H9 (cell line): Measurements from ENCODE around the gene C20orf202. TPM values are rescaled to one million over a fixed set of nuclear protein-coding genes. Genes with fewer than 3 reads are reported as not detected.

ENCODE experiments used
- DNase-seq: peaks from one replicate; pipeline ENCODE4 v3.0.0-alpha.2; 2017
- H2AFZ ChIP-seq: one replicate; pipeline ENCODE4 v1.6.1; 2013; ENCODE audit warnings: mild to moderate bottlenecking, low read length, control low read depth, moderate library complexity
- H2AK5ac ChIP-seq: 2 replicates; pipeline ENCODE4 v1.6.1; 2013; ENCODE audit warnings: low read length, control low read depth, mixed read lengths; ENCODE audit not compliant: insufficient read length
- H2BK120ac ChIP-seq: one replicate; pipeline ENCODE4 v1.6.1; 2013; ENCODE audit warnings: low read depth, mild to moderate bottlenecking, low read length, control low read depth, inconsistent platforms; ENCODE audit not compliant: poor library complexity, severe bottlenecking
- H2BK12ac ChIP-seq: 2 replicates; pipeline ENCODE4 v1.6.1; 2013; ENCODE audit warnings: low read length, control low read depth, mixed read lengths, low read depth; ENCODE audit not compliant: insufficient read length
- H2BK15ac ChIP-seq: 2 replicates; pipeline ENCODE4 v1.6.1; 2013; ENCODE audit warnings: low read depth, low read length, control low read depth
- H2BK20ac ChIP-seq: one replicate; pipeline ENCODE4 v1.6.1; 2013; ENCODE audit warnings: low read depth, mild to moderate bottlenecking, low read length, control low read depth, inconsistent platforms; ENCODE audit not compliant: poor library complexity, severe bottlenecking
- H2BK5ac ChIP-seq: 2 replicates; pipeline ENCODE4 v1.6.1; 2013; ENCODE audit warnings: low read length, control low read depth, mixed read lengths; ENCODE audit not compliant: insufficient read length
- H3K14ac ChIP-seq: 2 replicates; pipeline ENCODE4 v1.6.1; 2013; ENCODE audit warnings: low read length, control low read depth; ENCODE audit not compliant: insufficient read depth
- H3K18ac ChIP-seq: 2 replicates; pipeline ENCODE4 v1.6.1; 2013; ENCODE audit warnings: low read depth, mild to moderate bottlenecking, mixed read lengths, low read length, control low read depth; ENCODE audit not compliant: insufficient read length
- H3K23ac ChIP-seq: 2 replicates; pipeline ENCODE4 v1.6.1; 2013; ENCODE audit warnings: low read length, control low read depth, mixed read lengths, low read depth; ENCODE audit not compliant: insufficient read length
- H3K23me2 ChIP-seq: 2 replicates; pipeline ENCODE4 v1.6.1; 2013; ENCODE audit warnings: low read depth, mild to moderate bottlenecking, mixed read lengths, low read length, control low read depth; ENCODE audit not compliant: insufficient read length, poor library complexity, severe bottlenecking
- H3K27ac ChIP-seq: 2 replicates; pipeline ENCODE4 v1.5.1; 2013; ENCODE audit warnings: low read length, control low read depth, mixed read lengths, low read depth; ENCODE audit not compliant: insufficient read length
- H3K27me3 ChIP-seq: 2 replicates; pipeline ENCODE4 v1.6.1; 2013; ENCODE audit warnings: low read length, control low read depth, inconsistent platforms; ENCODE audit not compliant: insufficient read depth
- H3K4ac ChIP-seq: 2 replicates; pipeline ENCODE4 v1.6.1; 2013; ENCODE audit warnings: low read depth, mild to moderate bottlenecking, control low read depth, inconsistent platforms, low read length, moderate library complexity
- H3K4me1 ChIP-seq: 2 replicates; pipeline ENCODE4 v1.6.1; 2013; ENCODE audit warnings: low read length, control low read depth, inconsistent platforms; ENCODE audit not compliant: insufficient read depth
- H3K4me2 ChIP-seq: 2 replicates; pipeline ENCODE4 v1.6.1; 2013; ENCODE audit warnings: low read length, control low read depth, mixed read lengths; ENCODE audit not compliant: insufficient read length, insufficient read depth
- H3K56ac ChIP-seq: 2 replicates; pipeline ENCODE4 v1.6.1; 2013; ENCODE audit warnings: low read depth, mild to moderate bottlenecking, mixed read lengths, low read length, control low read depth; ENCODE audit not compliant: insufficient read length
- H3K79me1 ChIP-seq: 2 replicates; pipeline ENCODE4 v1.6.1; 2013; ENCODE audit warnings: low read depth, mild to moderate bottlenecking, moderate library complexity, low read length, control low read depth, inconsistent platforms; ENCODE audit not compliant: insufficient read depth, poor library complexity, severe bottlenecking
- H3K79me2 ChIP-seq: 2 replicates; pipeline ENCODE4 v1.6.1; 2013; ENCODE audit warnings: low read length, control low read depth, inconsistent platforms; ENCODE audit not compliant: insufficient read depth
- H3K9ac ChIP-seq: 2 replicates; pipeline ENCODE4 v1.6.1; 2013; ENCODE audit warnings: low read length, control low read depth, mixed read lengths; ENCODE audit not compliant: insufficient read length; ENCODE audit errors: extremely low read depth
- H3K9me3 ChIP-seq: one replicate; pipeline ENCODE4 v1.6.1; 2013; ENCODE audit warnings: low read depth, low read length, inconsistent platforms; ENCODE audit not compliant: control insufficient read depth
- H3T11ph ChIP-seq: one replicate; pipeline ENCODE4 v1.6.1; 2013; ENCODE audit warnings: mild to moderate bottlenecking, low read length, control low read depth, inconsistent platforms
- H4K20me1 ChIP-seq: one replicate; pipeline ENCODE4 v1.6.1; 2013; ENCODE audit not compliant: control insufficient read depth, insufficient read length, insufficient read depth
- H4K5ac ChIP-seq: 2 replicates; pipeline ENCODE4 v1.6.1; 2013; ENCODE audit warnings: low read depth, mild to moderate bottlenecking, mixed read lengths, low read length, control low read depth; ENCODE audit not compliant: insufficient read length
- H4K8ac ChIP-seq: replicated peaks from 2 replicates; pipeline ENCODE4 v1.6.1; 2013; ENCODE audit warnings: low read length, control low read depth, mixed read lengths, low read depth; ENCODE audit not compliant: insufficient read length
- H4K91ac ChIP-seq: 2 replicates; pipeline ENCODE4 v1.6.1; 2013; ENCODE audit warnings: low read depth, mild to moderate bottlenecking, moderate library complexity, mixed read lengths, low read length, control low read depth; ENCODE audit not compliant: insufficient read length
- H3K27ac Mint-ChIP-seq, 3 experiments: 2 replicates in 2 of 3; 3 replicates in 1 of 3; pipeline ENCODE4 v1.8.0; 2020 to 2021; ENCODE audit warnings: mixed read lengths in 3 of 3, mild to moderate bottlenecking in 1 of 3, moderate library complexity in 1 of 3
- H3K27me3 Mint-ChIP-seq: 2 replicates; pipeline ENCODE4 v1.8.0; 2021; ENCODE audit warnings: low read depth, mild to moderate bottlenecking, moderate library complexity, mixed read lengths
- H3K36me3 Mint-ChIP-seq, 3 experiments: 2 replicates in 2 of 3; 3 replicates in 1 of 3; pipeline ENCODE4 v1.8.0; 2020 to 2021; ENCODE audit warnings: low read depth in 3 of 3, mixed read lengths in 3 of 3; ENCODE audit not compliant: insufficient read depth in 1 of 3
- H3K4me1 Mint-ChIP-seq, 2 experiments: 2 replicates each; pipeline ENCODE4 v1.8.0; 2020; ENCODE audit warnings: mixed read lengths in 2 of 2
- H3K4me3 Mint-ChIP-seq, 2 experiments: 2 replicates in 1 of 2; 3 replicates in 1 of 2; pipeline ENCODE4 v1.8.0; 2020 to 2021; ENCODE audit warnings: mild to moderate bottlenecking in 2 of 2, mixed read lengths in 2 of 2, moderate library complexity in 1 of 2
- H3K9me3 Mint-ChIP-seq, 2 experiments: 2 replicates in 1 of 2; 3 replicates in 1 of 2; pipeline ENCODE4 v1.8.0; 2020; ENCODE audit warnings: mild to moderate bottlenecking in 2 of 2, mixed read lengths in 2 of 2, moderate library complexity in 1 of 2
- WGBS: extraction: QIAGEN DNeasy Blood & Tissue Kit; methylation state at CpG from one replicate; pipeline ENCODE4 v1.1.7; 2013; ENCODE audit warnings: missing lambda C conversion rate, low lambda C conversion rate, mixed read lengths; ENCODE audit not compliant: insufficient read length; ENCODE audit errors: extremely low coverage; 5-methylcytosine and 5-hydroxymethylcytosine counted together
- total RNA-seq: library from RNA; stranded (reverse); gene quantifications from 2 replicates; pipeline ENCODE4 v1.2.1, GENCODE V29; 2021
- TF ChIP-seq, protein P1 (sequence below): fragments of 200-600 bp; sonication (generic); conservative IDR thresholded peaks from 3 replicates; pipeline ENCODE4 v1.8.0; 2021; ENCODE audit warnings: antibody characterized with exemption, mild to moderate bottlenecking

Gene C20orf202
- total RNA-seq, 1 experiment from 2014 or later, result 0.13 TPM

GRCh38 chr20:1225263-1225782 lies 22.1 kb downstream of the C20orf202 start:
- Histone ChIP-seq H4K5ac (no peak overlapping the region), H2BK120ac (no peak overlapping the region), H3K9me3 (no peaks in the 10 kb centered on the region), H3K79me1 (no peaks in the 10 kb centered on the region), H3K27me3 (peaks cover 2% of the 10 kb centered on the region; the same call in 1 of the 2 replicates), H3K23me2 (peaks cover 7% of the 10 kb centered on the region), H3K56ac (no peak overlapping the region), H3K14ac (peak overlapping the region; percentile 27; the same call in 1 of the 2 replicates), H3K27ac (no peak overlapping the region), H3T11ph (no peak overlapping the region), H4K91ac (no peak overlapping the region), H4K8ac (no peak overlapping the region), H3K4ac (no peak overlapping the region), H3K4me1 (no peaks in the 10 kb centered on the region), H2BK5ac (no peak overlapping the region), H4K20me1 (peaks cover 3% of the 10 kb centered on the region), H2BK12ac (no peak overlapping the region), H2BK15ac (no peak overlapping the region), H3K23ac (no peak overlapping the region), H3K9ac (no peak overlapping the region), H3K4me2 (peak overlapping the region; percentile 70), H2BK20ac (no peak overlapping the region), H3K18ac (peak overlapping the region; percentile 4), H2AFZ (no peak overlapping the region), H3K79me2 (no peaks in the 10 kb centered on the region), H2AK5ac (no peak overlapping the region)
- TF ChIP-seq, protein P1, sequence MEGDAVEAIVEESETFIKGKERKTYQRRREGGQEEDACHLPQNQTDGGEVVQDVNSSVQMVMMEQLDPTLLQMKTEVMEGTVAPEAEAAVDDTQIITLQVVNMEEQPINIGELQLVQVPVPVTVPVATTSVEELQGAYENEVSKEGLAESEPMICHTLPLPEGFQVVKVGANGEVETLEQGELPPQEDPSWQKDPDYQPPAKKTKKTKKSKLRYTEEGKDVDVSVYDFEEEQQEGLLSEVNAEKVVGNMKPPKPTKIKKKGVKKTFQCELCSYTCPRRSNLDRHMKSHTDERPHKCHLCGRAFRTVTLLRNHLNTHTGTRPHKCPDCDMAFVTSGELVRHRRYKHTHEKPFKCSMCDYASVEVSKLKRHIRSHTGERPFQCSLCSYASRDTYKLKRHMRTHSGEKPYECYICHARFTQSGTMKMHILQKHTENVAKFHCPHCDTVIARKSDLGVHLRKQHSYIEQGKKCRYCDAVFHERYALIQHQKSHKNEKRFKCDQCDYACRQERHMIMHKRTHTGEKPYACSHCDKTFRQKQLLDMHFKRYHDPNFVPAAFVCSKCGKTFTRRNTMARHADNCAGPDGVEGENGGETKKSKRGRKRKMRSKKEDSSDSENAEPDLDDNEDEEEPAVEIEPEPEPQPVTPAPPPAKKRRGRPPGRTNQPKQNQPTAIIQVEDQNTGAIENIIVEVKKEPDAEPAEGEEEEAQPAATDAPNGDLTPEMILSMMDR, result no peak
- Mint-ChIP-seq H3K36me3 (no peaks in the 10 kb centered on the region; a peak in 1 of 7 replicates), H3K27ac (no peak overlapping the region; a peak in 1 of 7 replicates), H3K4me1 (peaks cover 4 to 7% of the 10 kb centered on the region in 2 experiments), H3K4me3 (peak overlapping the region; percentile 84 to 92), H3K27me3 (peaks cover 68% of the 10 kb centered on the region), H3K9me3 (peaks cover 7 to 12% of the 10 kb centered on the region in 2 experiments; a peak in 4 of 5 replicates)
- DNase-seq, result peak; percentile 95
- no CpG with 5 or more reads among the region's 30 CpGs for WGBS
